Stomach smooth muscle (tissue), 2 donors: ENCODE measurements around the gene SCGB3A2.
"Not testable (repeated sequence)": the region's sequence is repeated elsewhere in the genome, so short reads cannot be mapped to it uniquely, and the experiment has no call there.

ENCODE experiments used
- H3K27ac ChIP-seq: one replicate; pipeline ENCODE4 v1.7.0; 2013; ENCODE audit warnings: mild to moderate bottlenecking, low read length, inconsistent platforms
- H3K27me3 ChIP-seq, 2 donors: one replicate each; pipeline ENCODE4 v1.7.0; 2013; ENCODE audit warnings: low read length in 2 of 2; ENCODE audit not compliant: insufficient read depth in 2 of 2, control insufficient read depth in 1 of 2
- H3K36me3 ChIP-seq, 2 donors: one replicate each; pipeline ENCODE4 v1.7.0; 2013; ENCODE audit warnings: low read length in 2 of 2; ENCODE audit not compliant: control insufficient read depth in 2 of 2, insufficient read depth in 2 of 2
- H3K4me1 ChIP-seq: one replicate; pipeline ENCODE4 v1.7.0; 2013; ENCODE audit warnings: low read length; ENCODE audit not compliant: control insufficient read depth, insufficient read depth
- H3K4me3 ChIP-seq, 2 donors: one replicate each; pipeline ENCODE4 v1.7.0; 2013; ENCODE audit warnings: low read length in 2 of 2
- H3K9ac ChIP-seq, 2 donors: one replicate each; pipeline ENCODE4 v1.7.0; 2013; ENCODE audit warnings: low read length in 2 of 2, mild to moderate bottlenecking in 1 of 2
- H3K9me3 ChIP-seq, 2 donors: one replicate each; pipeline ENCODE4 v1.7.0; 2013; ENCODE audit warnings: low read length in 2 of 2; ENCODE audit not compliant: control insufficient read depth in 2 of 2
- donor health status: healthy.
- donor health status: Pancreatic carcinoma.

SCGB3A2 gene

GRCh38 chr5:147863454-147864158, 14.9 kb upstream of the SCGB3A2 start:
- no peaks in the 10 kb centered on the region for H3K4me1 ChIP-seq

DNA sequence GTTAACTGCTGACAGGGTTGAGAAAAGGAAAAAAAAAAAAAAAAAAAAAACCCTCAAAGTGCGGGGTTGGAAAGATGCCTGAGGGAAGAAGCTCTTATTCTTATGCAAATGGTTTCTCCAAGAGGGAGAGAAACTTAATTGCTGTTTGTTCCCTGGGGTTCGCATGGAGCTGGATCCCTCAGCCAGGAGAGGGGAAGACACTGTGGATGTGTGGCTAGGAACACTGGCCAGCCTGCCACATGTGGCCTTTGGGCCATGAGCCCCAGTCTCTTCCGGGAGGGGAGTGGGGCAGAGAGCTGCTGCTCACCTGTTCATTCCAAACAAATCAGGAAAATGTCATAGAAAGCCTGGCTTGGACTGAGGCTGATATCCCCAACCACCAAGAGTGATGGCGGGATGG, 9.4 kb upstream of the SCGB3A2 start:
- Histone ChIP-seq H3K4me3 (no peak overlapping the region), H3K36me3 (no peaks in the 10 kb centered on the region), H3K27ac (no peak overlapping the region), H3K9me3 (no peaks in the 10 kb centered on the region), H3K27me3 (no peaks in the 10 kb centered on the region), H3K4me1 (no peaks in the 10 kb centered on the region), H3K9ac (no peak overlapping the region)

More at GRCh38 chr5:147863454-147864158, 14.9 kb upstream of the SCGB3A2 start:
- no peaks in the 10 kb centered on the region for H3K36me3 ChIP-seq
- H3K27ac ChIP-seq, result no peak overlapping the region
- no peak overlapping the region for H3K4me3 ChIP-seq
- no peaks in the 10 kb centered on the region for H3K9me3 ChIP-seq
- no peak overlapping the region for H3K9ac ChIP-seq
- no peaks in the 10 kb centered on the region for H3K27me3 ChIP-seq

- H3K9me3 ChIP-seq, H3K36me3 ChIP-seq, H3K27me3 ChIP-seq, H3K4me1 ChIP-seq, H3K9ac ChIP-seq, H3K4me3 ChIP-seq, H3K27ac ChIP-seq: not testable (repeated sequence)
Measured at GRCh38 chr5:147869892-147870291, 8.6 kb upstream of the SCGB3A2 start.

DNA sequence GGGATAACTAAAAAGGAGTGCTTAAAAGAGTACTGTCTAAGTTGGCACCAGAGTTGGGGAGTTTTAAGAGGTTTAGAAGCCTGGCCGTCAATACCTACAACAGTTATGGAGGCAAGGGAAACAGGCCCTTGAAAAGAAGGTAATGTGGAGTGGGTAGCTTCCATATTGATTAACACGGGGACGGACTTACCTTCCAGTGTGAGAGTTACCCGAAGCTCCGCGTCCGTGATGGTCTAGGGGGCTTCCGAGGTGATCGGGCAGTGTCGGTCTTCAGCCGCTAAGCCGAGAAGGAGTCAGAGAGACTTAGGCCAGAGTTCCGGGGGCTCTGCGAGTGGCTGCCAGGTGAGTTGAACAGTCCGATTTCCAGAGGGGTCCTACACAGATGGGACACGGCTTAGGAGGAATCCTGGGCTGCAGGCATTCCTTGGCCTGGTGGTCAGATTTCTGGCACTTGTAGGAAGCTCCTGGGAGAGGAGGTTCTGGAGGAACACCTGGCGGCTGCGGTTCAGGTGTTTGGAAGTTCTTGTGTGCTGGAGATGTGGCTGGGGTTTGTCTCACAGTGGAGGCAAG, 6.4 kb upstream of the SCGB3A2 start:
- not testable (repeated sequence) for H3K27ac ChIP-seq, H3K9me3 ChIP-seq, H3K36me3 ChIP-seq, H3K27me3 ChIP-seq, H3K4me1 ChIP-seq, H3K9ac ChIP-seq, H3K4me3 ChIP-seq

GRCh38 chr5:147872744-147873435, 5.6 kb upstream of the SCGB3A2 start:
- H3K4me3 ChIP-seq, H3K4me1 ChIP-seq, H3K27me3 ChIP-seq, H3K27ac ChIP-seq, H3K9ac ChIP-seq, H3K9me3 ChIP-seq, H3K36me3 ChIP-seq: not testable (repeated sequence)

- not testable (repeated sequence) for H3K36me3 ChIP-seq, H3K9me3 ChIP-seq, H3K4me1 ChIP-seq
Measured at GRCh38 chr5:147874118-147874875, 4.2 kb upstream of the SCGB3A2 start.

GRCh38 chr5:147874910-147875367, 3.6 kb upstream of the SCGB3A2 start:
- H3K27ac ChIP-seq, result no peak overlapping the region
- H3K36me3 ChIP-seq, result no peaks in the 10 kb centered on the region
- no peaks in the 10 kb centered on the region for H3K4me1 ChIP-seq
- no peak overlapping the region for H3K9ac ChIP-seq
- H3K4me3 ChIP-seq, result no peak overlapping the region
- no peaks in the 10 kb centered on the region for H3K9me3 ChIP-seq
- peaks cover 0 to 2% of the 10 kb centered on the region in 2 donors for H3K27me3 ChIP-seq

More at GRCh38 chr5:147874118-147874875, 4.2 kb upstream of the SCGB3A2 start:
- H3K4me3 ChIP-seq, H3K9ac ChIP-seq, H3K27me3 ChIP-seq, H3K27ac ChIP-seq: not testable (repeated sequence)

- H3K9me3 ChIP-seq, result no peaks in the 10 kb centered on the region
- H3K4me3 ChIP-seq, result no peak overlapping the region
- no peak overlapping the region for H3K9ac ChIP-seq
- H3K4me1 ChIP-seq, result no peaks in the 10 kb centered on the region
- H3K27ac ChIP-seq, result no peak overlapping the region
- peaks cover 0 to 2% of the 10 kb centered on the region in 2 donors for H3K27me3 ChIP-seq
- no peaks in the 10 kb centered on the region for H3K36me3 ChIP-seq
Measured at GRCh38 chr5:147876141-147876540, 2.4 kb upstream of the SCGB3A2 start.

- peaks cover 0 to 2% of the 10 kb centered on the region in 2 donors for H3K27me3 ChIP-seq
- H3K36me3 ChIP-seq, result no peaks in the 10 kb centered on the region
- H3K27ac ChIP-seq, result no peak overlapping the region
- no peak overlapping the region for H3K4me3 ChIP-seq
- H3K9me3 ChIP-seq, result peaks cover 0 to 2% of the 10 kb centered on the region in 2 donors
- H3K9ac ChIP-seq, result no peak overlapping the region
- no peaks in the 10 kb centered on the region for H3K4me1 ChIP-seq
Measured at GRCh38 chr5:147876626-147877025, 1.9 kb upstream of the SCGB3A2 start.

DNA sequence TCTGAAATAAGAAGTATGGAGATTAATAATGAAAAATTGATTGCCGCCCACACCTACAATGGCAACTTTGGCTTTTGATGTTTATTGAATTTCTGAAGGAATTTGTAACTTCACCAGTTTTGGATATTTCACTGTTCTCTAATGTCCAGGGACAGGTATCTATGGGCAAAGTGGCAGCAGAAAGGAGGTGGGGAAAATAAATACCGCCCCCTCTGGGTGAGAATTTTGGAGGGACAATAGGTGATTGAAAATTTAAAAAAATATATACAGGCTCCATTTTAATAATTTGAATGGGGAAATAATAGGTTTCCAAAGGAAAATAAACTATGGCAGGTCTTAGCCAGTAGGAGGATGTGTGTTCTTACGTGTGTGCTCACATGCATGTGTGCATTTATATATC, 1.3 kb downstream of the SCGB3A2 start:
- Histone ChIP-seq H3K4me1 (no peaks in the 10 kb centered on the region), H3K9me3 (peaks cover 0 to 2% of the 10 kb centered on the region in 2 donors), H3K27ac (no peak overlapping the region), H3K9ac (no peak overlapping the region), H3K4me3 (no peak overlapping the region), H3K36me3 (no peaks in the 10 kb centered on the region), H3K27me3 (peaks cover 0 to 2% of the 10 kb centered on the region in 2 donors)
